AG09309 (cell line): ENCODE measurements around the gene BTN3A1.

Experiments used
- DNase-seq: peaks from one replicate; pipeline ENCODE4 v3.0.0-alpha.2; 2010; ENCODE audit warnings: low read depth
- H3K4me3 ChIP-seq: 2 replicates; pipeline ENCODE4 v1.5.1; 2011; ENCODE audit warnings: mild to moderate bottlenecking, low read depth, low read length, moderate library complexity; ENCODE audit not compliant: control insufficient read depth
- TF ChIP-seq, protein P1 (sequence below): IDR thresholded peaks from 2 replicates; pipeline ENCODE4 v1.5.1; 2011; ENCODE audit warnings: mild to moderate bottlenecking, low read depth, low read length, inconsistent platforms; ENCODE audit not compliant: insufficient read depth, control insufficient read depth; ENCODE audit errors: missing control alignments

Gene BTN3A1

DNA sequence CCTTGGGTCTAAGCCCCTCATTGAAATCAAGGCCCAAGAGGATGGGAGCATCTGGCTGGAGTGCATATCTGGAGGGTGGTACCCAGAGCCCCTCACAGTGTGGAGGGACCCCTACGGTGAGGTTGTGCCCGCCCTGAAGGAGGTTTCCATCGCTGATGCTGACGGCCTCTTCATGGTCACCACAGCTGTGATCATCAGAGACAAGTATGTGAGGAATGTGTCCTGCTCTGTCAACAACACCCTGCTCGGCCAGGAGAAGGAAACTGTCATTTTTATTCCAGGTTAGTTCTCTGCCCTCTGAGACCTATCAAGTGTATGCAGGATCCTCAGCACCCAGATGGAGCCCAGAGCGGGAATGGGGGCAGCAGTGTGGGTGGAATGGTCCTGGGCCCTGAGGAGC is 14.1 kb upstream of the BTN3A1 start:
- no peak for DNase-seq
- no peak overlapping the region for H3K4me3 ChIP-seq
- TF ChIP-seq, protein P1, sequence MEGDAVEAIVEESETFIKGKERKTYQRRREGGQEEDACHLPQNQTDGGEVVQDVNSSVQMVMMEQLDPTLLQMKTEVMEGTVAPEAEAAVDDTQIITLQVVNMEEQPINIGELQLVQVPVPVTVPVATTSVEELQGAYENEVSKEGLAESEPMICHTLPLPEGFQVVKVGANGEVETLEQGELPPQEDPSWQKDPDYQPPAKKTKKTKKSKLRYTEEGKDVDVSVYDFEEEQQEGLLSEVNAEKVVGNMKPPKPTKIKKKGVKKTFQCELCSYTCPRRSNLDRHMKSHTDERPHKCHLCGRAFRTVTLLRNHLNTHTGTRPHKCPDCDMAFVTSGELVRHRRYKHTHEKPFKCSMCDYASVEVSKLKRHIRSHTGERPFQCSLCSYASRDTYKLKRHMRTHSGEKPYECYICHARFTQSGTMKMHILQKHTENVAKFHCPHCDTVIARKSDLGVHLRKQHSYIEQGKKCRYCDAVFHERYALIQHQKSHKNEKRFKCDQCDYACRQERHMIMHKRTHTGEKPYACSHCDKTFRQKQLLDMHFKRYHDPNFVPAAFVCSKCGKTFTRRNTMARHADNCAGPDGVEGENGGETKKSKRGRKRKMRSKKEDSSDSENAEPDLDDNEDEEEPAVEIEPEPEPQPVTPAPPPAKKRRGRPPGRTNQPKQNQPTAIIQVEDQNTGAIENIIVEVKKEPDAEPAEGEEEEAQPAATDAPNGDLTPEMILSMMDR: no peak

- no peak for DNase-seq
- TF ChIP-seq, protein P1: no peak
- no peak overlapping the region for H3K4me3 ChIP-seq
Measured at GRCh38 chr6:26388441-26388840, 13.6 kb upstream of the BTN3A1 start.

GRCh38 chr6:26389349-26389894 is 12.7 kb upstream of the BTN3A1 start:
- no peak for DNase-seq
- no peak overlapping the region for H3K4me3 ChIP-seq
- TF ChIP-seq, protein P1: no peak

GRCh38 chr6:26390531-26390930 is 11.5 kb upstream of the BTN3A1 start:
- H3K4me3 ChIP-seq: no peak overlapping the region
- TF ChIP-seq, protein P1: no peak
- no peak for DNase-seq

DNA sequence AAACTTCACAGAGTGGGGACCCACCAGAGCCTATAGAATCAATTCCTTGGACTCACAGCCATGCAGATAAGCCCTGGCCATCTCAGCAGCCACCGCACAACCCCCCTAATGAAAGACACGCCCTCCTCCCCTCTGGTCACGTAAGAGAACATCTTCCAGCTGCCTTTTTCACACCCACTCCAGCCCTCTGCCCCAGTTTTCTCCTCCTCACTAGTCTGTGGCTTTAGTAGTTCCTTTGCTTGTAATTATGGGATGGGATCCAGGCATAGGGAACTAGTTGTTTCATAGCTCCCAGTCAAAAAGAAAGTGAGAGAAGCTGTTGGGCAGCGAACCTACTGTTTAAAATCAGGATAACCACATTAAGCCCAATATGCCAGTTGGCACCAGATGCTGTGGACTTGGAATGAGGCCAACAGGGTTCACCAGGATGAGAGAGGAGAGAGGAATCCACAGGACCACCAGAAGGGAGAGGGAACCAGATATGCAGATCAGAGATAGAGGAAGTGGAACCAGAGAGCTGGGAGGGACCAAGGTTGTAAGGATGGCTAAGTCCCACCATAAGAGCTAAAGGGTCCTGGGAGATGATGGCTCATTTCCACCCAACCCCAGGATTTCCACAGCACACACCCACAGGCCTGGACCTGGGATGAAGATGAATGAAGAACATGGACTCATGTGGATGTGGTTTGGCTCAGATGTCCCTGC is 9.0 kb upstream of the BTN3A1 start:
- no peak for DNase-seq
- TF ChIP-seq, protein P1: no peak
- no peak overlapping the region for H3K4me3 ChIP-seq

DNA sequence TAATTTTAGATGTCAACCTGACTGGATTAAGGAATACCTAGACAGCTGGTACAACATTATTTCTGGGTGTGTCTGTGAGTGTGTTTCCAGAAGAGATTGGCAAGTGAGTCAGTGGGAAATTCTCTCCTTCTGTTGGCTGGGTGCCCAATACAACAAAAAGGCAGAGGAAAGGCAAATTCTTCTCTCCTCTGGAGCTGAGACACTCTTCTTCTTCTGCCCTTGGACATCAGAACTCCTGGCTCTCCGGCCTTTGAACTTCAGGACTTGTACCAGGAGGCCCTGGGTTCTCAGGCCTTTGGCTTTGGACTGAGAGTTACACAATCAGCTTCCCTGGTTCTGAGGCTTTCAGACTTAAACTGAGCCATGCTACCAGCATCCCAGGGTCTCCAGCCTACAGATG is 7.8 kb upstream of the BTN3A1 start:
- TF ChIP-seq, protein P1: no peak
- DNase-seq: no peak
- no peak overlapping the region for H3K4me3 ChIP-seq

GRCh38 chr6:26398555-26398954 is 3.5 kb upstream of the BTN3A1 start:
- H3K4me3 ChIP-seq: no peak overlapping the region
- no peak for DNase-seq
- TF ChIP-seq, protein P1: no peak
